Astrocyte (in vitro differentiated cells and primary cell): Measurements from ENCODE around the gene MALT1. TPM values are rescaled to one million over a fixed set of nuclear protein-coding genes. Genes with fewer than 3 reads are reported as not detected.

ENCODE experiments used
- DNase-seq: peaks from one replicate; pipeline ENCODE4 v3.0.0-alpha.2; 2010; ENCODE audit warnings: low read depth
- FAIRE-seq: peaks from 2 replicates; lab custom pipeline; 2011; peaks lifted over from hg19 to GRCh38; lab: Jason Lieb, UNC
- H2AFZ ChIP-seq: 2 replicates; pipeline ENCODE4 v1.6.0; 2012; ENCODE audit warnings: low read depth, low read length, inconsistent platforms
- H3K27ac ChIP-seq: 2 replicates; pipeline ENCODE4 v1.5.1; 2011; ENCODE audit warnings: low read depth, low read length, inconsistent platforms
- H3K27me3 ChIP-seq: 2 replicates; pipeline ENCODE4 v1.6.0; 2011; ENCODE audit warnings: low read length, inconsistent platforms; ENCODE audit not compliant: insufficient read depth
- H3K36me3 ChIP-seq: 2 replicates; pipeline ENCODE4 v1.5.1; 2011; ENCODE audit warnings: low read length, inconsistent platforms; ENCODE audit not compliant: insufficient read depth
- H3K4me1 ChIP-seq: 2 replicates; pipeline ENCODE4 v1.5.1; 2011; ENCODE audit warnings: low read length, inconsistent platforms; ENCODE audit not compliant: insufficient read depth
- H3K4me2 ChIP-seq: 2 replicates; pipeline ENCODE4 v1.6.0; 2012; ENCODE audit warnings: low read length, inconsistent platforms
- H3K4me3 ChIP-seq: 2 replicates; pipeline ENCODE4 v1.5.1; 2011; ENCODE audit warnings: low read depth, mild to moderate bottlenecking, low read length, inconsistent platforms; ENCODE audit not compliant: insufficient read depth
- H3K79me2 ChIP-seq: 2 replicates; pipeline ENCODE4 v1.6.0; 2012; ENCODE audit warnings: mild to moderate bottlenecking, low read length, inconsistent platforms; ENCODE audit not compliant: insufficient read depth
- H3K9ac ChIP-seq: 2 replicates; pipeline ENCODE4 v1.6.0; 2012; ENCODE audit warnings: mild to moderate bottlenecking, low read length, inconsistent platforms
- H3K9me3 ChIP-seq: 2 replicates; pipeline ENCODE4 v1.5.1; 2012; ENCODE audit warnings: low read depth, mild to moderate bottlenecking, low read length, inconsistent platforms; ENCODE audit not compliant: insufficient read depth
- H4K20me1 ChIP-seq: 2 replicates; pipeline ENCODE4 v1.6.0; 2012; ENCODE audit warnings: low read length, inconsistent platforms; ENCODE audit not compliant: insufficient read depth
- H3K27ac Mint-ChIP-seq: one replicate; pipeline ENCODE4 v1.8.0; 2021; ENCODE audit warnings: mild to moderate bottlenecking, mixed read lengths; ENCODE audit not compliant: unreplicated experiment
- H3K27me3 Mint-ChIP-seq: one replicate; pipeline ENCODE4 v1.8.0; 2021; ENCODE audit warnings: low read depth, mixed read lengths; ENCODE audit not compliant: unreplicated experiment
- H3K36me3 Mint-ChIP-seq: one replicate; pipeline ENCODE4 v1.8.0; 2021; ENCODE audit warnings: low read depth, mixed read lengths; ENCODE audit not compliant: unreplicated experiment
- H3K4me1 Mint-ChIP-seq: one replicate; pipeline ENCODE4 v1.8.0; 2021; ENCODE audit warnings: low read depth, mixed read lengths; ENCODE audit not compliant: unreplicated experiment
- H3K4me3 Mint-ChIP-seq: one replicate; pipeline ENCODE4 v1.8.0; 2021; ENCODE audit warnings: mild to moderate bottlenecking, moderate library complexity, mixed read lengths; ENCODE audit not compliant: unreplicated experiment
- H3K9me3 Mint-ChIP-seq: one replicate; pipeline ENCODE4 v1.8.0; 2021; ENCODE audit warnings: mild to moderate bottlenecking, mixed read lengths; ENCODE audit not compliant: unreplicated experiment
- CTCF ChIP-seq: IDR thresholded peaks from 2 replicates; pipeline ENCODE4 v1.5.1; 2011; ENCODE audit warnings: low read depth, mild to moderate bottlenecking, inconsistent platforms, low read length, moderate library complexity; ENCODE audit not compliant: insufficient read depth
- EZH2 ChIP-seq: IDR thresholded peaks from 2 replicates; pipeline ENCODE4 v1.6.1; 2012; ENCODE audit warnings: mild to moderate bottlenecking, low read length, inconsistent platforms; ENCODE audit not compliant: insufficient read depth
- total RNA-seq: library from RNA; stranded (reverse); gene quantifications from 2 replicates; pipeline ENCODE4 v1.2.1, GENCODE V29; 2021

The MALT1 gene
- total RNA-seq, 1 donor from 2014 or later = 40.3 TPM

GRCh38 chr18:58732471-58732870, 61.2 kb downstream of the MALT1 start:
- Histone ChIP-seq H3K4me3 (no peak overlapping the region), H3K27ac (no peak overlapping the region), H3K9me3 (no peaks in the 10 kb centered on the region), H3K36me3 (peaks cover 30% of the 10 kb centered on the region), H3K4me1 (no peaks in the 10 kb centered on the region), H2AFZ (no peak overlapping the region), H3K4me2 (no peak overlapping the region), H4K20me1 (no peaks in the 10 kb centered on the region), H3K27me3 (no peaks in the 10 kb centered on the region), H3K9ac (no peak overlapping the region), H3K79me2 (no peaks in the 10 kb centered on the region)
- DNase-seq (no peak), FAIRE-seq (no peak)
- Mint-ChIP-seq H3K27me3 (no peaks in the 10 kb centered on the region), H3K27ac (no peak overlapping the region), H3K36me3 (peaks cover under 1% of the 10 kb centered on the region), H3K9me3 (no peaks in the 10 kb centered on the region), H3K4me3 (no peak overlapping the region), H3K4me1 (no peaks in the 10 kb centered on the region)
- no peak for TF ChIP-seq CTCF
- no peak for TF ChIP-seq EZH2

- FAIRE-seq (no peak), DNase-seq (no peak)
- no peaks in the 10 kb centered on the region for H3K27me3 ChIP-seq
- H3K9me3 Mint-ChIP-seq = no peaks in the 10 kb centered on the region
- H3K36me3 Mint-ChIP-seq = peaks cover 8% of the 10 kb centered on the region
- no peaks in the 10 kb centered on the region for H4K20me1 ChIP-seq
- no peak overlapping the region for H3K27ac Mint-ChIP-seq
- no peak overlapping the region for H3K4me2 ChIP-seq
- no peaks in the 10 kb centered on the region for H3K27me3 Mint-ChIP-seq
- H2AFZ ChIP-seq = no peak overlapping the region
- no peaks in the 10 kb centered on the region for H3K4me1 ChIP-seq
- no peak overlapping the region for H3K27ac ChIP-seq
- no peak for TF ChIP-seq EZH2
- no peak for TF ChIP-seq CTCF
- H3K9me3 ChIP-seq = no peaks in the 10 kb centered on the region
- no peak overlapping the region for H3K4me3 ChIP-seq
- no peak overlapping the region for H3K4me3 Mint-ChIP-seq
- no peak overlapping the region for H3K9ac ChIP-seq
- no peaks in the 10 kb centered on the region for H3K79me2 ChIP-seq
- H3K4me1 Mint-ChIP-seq = no peaks in the 10 kb centered on the region
- H3K36me3 ChIP-seq = peaks cover 35% of the 10 kb centered on the region
Observed at GRCh38 chr18:58733866-58734265, 62.6 kb downstream of the MALT1 start.

GRCh38 chr18:58738322-58738721, 67.1 kb downstream of the MALT1 start:
- H3K4me3 Mint-ChIP-seq = no peak overlapping the region
- Histone ChIP-seq H3K36me3 (peaks cover 26% of the 10 kb centered on the region), H3K9ac (no peak overlapping the region), H3K4me2 (no peak overlapping the region), H3K4me3 (no peak overlapping the region), H2AFZ (no peak overlapping the region), H3K9me3 (no peaks in the 10 kb centered on the region), H3K27me3 (no peaks in the 10 kb centered on the region), H4K20me1 (no peaks in the 10 kb centered on the region), H3K4me1 (no peaks in the 10 kb centered on the region), H3K27ac (no peak overlapping the region), H3K79me2 (no peaks in the 10 kb centered on the region)
- no peak overlapping the region for H3K27ac Mint-ChIP-seq
- peaks cover 10% of the 10 kb centered on the region for H3K36me3 Mint-ChIP-seq
- TF ChIP-seq CTCF (no peak), EZH2 (no peak)
- DNase-seq (no peak), FAIRE-seq (peak; percentile 9)
- no peaks in the 10 kb centered on the region for H3K9me3 Mint-ChIP-seq
- no peaks in the 10 kb centered on the region for H3K27me3 Mint-ChIP-seq
- no peaks in the 10 kb centered on the region for H3K4me1 Mint-ChIP-seq
